GM10266 (cell line): ENCODE measurements around the gene PDK3.

ENCODE experiments used
- DNase-seq: peaks from one replicate; pipeline ENCODE4 v3.0.0; 2012; ENCODE audit errors: extremely low spot score
- TF ChIP-seq, protein P1 (sequence below): IDR thresholded peaks from 2 replicates; pipeline ENCODE4 v1.5.1; 2012; ENCODE audit warnings: mild to moderate bottlenecking, low read depth; ENCODE audit not compliant: control insufficient read depth, insufficient read depth; ENCODE audit errors: missing control alignments

The PDK3 gene

DNA sequence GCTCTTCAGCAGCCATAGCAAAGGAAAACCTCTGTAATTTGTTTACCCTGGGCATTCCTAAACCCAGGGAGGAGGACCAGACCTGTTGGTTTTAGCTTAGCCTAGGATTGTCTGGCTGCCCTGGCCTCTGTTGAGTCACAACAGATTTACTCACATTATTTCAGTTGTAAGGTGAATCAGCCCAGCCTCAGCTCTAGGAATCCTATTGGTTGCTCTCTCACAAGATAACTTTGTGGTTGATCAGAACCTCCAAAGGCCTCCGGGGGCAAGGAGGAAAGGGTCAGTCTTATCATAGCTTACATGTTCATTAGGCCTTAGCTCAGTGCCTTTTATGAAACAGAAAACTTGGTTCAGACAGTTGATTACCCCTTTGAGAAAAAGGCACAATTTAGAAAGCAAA, 41.0 kb downstream of the PDK3 start:
- TF ChIP-seq, protein P1, sequence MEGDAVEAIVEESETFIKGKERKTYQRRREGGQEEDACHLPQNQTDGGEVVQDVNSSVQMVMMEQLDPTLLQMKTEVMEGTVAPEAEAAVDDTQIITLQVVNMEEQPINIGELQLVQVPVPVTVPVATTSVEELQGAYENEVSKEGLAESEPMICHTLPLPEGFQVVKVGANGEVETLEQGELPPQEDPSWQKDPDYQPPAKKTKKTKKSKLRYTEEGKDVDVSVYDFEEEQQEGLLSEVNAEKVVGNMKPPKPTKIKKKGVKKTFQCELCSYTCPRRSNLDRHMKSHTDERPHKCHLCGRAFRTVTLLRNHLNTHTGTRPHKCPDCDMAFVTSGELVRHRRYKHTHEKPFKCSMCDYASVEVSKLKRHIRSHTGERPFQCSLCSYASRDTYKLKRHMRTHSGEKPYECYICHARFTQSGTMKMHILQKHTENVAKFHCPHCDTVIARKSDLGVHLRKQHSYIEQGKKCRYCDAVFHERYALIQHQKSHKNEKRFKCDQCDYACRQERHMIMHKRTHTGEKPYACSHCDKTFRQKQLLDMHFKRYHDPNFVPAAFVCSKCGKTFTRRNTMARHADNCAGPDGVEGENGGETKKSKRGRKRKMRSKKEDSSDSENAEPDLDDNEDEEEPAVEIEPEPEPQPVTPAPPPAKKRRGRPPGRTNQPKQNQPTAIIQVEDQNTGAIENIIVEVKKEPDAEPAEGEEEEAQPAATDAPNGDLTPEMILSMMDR = no peak

DNA sequence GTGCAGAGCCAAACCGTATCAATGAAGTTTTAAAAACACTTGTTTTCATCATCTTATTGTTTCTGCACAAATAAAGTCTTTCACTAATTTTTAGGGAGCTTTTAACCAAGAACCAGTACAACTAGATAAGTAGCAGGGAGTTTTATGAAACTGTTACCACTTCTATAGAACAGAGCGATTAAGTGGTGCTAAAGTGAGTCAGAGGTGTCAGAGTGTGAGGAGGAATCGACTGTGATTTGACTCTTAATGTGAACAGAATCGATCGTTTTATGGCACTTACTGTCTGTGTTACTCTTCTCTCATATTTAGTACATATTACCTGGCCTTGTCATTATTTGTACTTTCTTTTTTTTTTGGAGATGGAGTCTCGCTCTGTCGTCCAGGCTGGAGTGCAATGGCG, 43.3 kb downstream of the PDK3 start:
- TF ChIP-seq, protein P1 = no peak
- no peak for DNase-seq

More for the DNA sequence above, 41.0 kb downstream of the PDK3 start:
- DNase-seq = peak; percentile 6

DNA sequence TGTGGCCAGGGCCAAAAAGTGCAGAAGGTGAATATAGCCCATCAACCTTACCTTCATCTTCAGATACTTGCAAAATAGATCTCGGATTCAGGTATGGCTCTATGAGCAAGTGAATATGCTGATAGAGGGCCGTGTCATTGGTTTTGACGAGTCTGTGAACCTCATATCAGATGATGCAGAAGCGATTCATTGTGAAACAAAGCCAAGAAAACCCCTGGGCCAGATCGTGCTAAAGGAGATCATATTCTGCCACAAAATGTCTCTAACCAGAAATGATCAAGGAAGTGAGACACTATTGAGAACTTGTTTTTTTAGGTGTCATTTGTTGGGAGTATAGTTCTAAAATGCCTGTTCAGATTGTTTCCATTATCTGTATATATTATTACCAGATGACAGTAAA, 48.3 kb downstream of the PDK3 start:
- TF ChIP-seq, protein P1 = no peak
- DNase-seq = peak; percentile 37

- TF ChIP-seq, protein P1 = no peak
- DNase-seq = no peak
Measured at GRCh38 chrX:24515447-24515846, 50.4 kb downstream of the PDK3 start.

GRCh38 chrX:24520472-24520871, 55.4 kb downstream of the PDK3 start:
- peak; percentile 6 for DNase-seq

DNA sequence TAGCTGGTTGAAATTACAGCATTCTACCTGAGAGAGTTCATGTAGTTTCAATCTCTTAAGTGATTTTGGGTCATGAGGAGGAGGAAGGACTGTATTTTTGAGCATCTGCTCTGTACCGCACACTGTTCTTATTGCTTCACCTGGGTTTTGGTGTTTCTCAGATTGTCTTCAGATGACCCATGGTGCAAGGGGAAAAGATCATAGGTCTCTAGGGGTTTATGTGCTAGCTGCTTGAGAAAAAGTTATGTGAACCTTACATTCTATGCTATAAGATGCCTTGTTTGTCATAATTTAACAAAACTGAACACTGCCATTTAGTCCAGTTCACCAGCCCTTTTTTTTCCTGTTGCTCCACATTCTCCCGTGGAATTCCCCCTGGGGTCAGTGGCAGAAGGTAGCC, 60.4 kb downstream of the PDK3 start:
- TF ChIP-seq, protein P1 = no peak
- DNase-seq = no peak

More at GRCh38 chrX:24520472-24520871, 55.4 kb downstream of the PDK3 start:
- TF ChIP-seq, protein P1 = no peak

- TF ChIP-seq, protein P1 = no peak
- no peak for DNase-seq
Measured at GRCh38 chrX:24526616-24527015, 61.5 kb downstream of the PDK3 start.
